ENCODE data around the gene TRMT61B.

Gene TRMT61B

GRCh38 chr2:28870146-28870891 lies at the start of gene TRMT61B:
TRMT61B (minus strand) TSS chr2:28870309; CDS start chr2:28870277, 32 bp downstream.
- peak; percentile 95 for DNase-seq (ENCODE audit: low read depth)

- DNase-seq (ENCODE audit: low read depth), result no peak
Measured at GRCh38 chr2:28915939-28916338, 45.8 kb upstream of the TRMT61B start.

- DNase-seq (ENCODE audit: low read depth), result no peak
Measured at GRCh38 chr2:28909655-28910353, 39.7 kb upstream of the TRMT61B start.

GRCh38 chr2:28908172-28908571 lies 38.1 kb upstream of the TRMT61B start:
- no peak for DNase-seq (ENCODE audit: low read depth)

GRCh38 chr2:28906821-28907220 lies 36.7 kb upstream of the TRMT61B start:
- no peak for DNase-seq (ENCODE audit: low read depth)

GRCh38 chr2:28906376-28906775 lies 36.3 kb upstream of the TRMT61B start:
- no peak for DNase-seq (ENCODE audit: low read depth)

GRCh38 chr2:28905533-28905932 lies 35.4 kb upstream of the TRMT61B start:
- DNase-seq (ENCODE audit: low read depth), result no peak

GRCh38 chr2:28904802-28905457 lies 34.8 kb upstream of the TRMT61B start:
- DNase-seq (ENCODE audit: low read depth), result no peak

- no peak for DNase-seq (ENCODE audit: low read depth)
Measured at GRCh38 chr2:28904295-28904694, 34.2 kb upstream of the TRMT61B start.

GRCh38 chr2:28902584-28902983 lies 32.5 kb upstream of the TRMT61B start:
- no peak for DNase-seq (ENCODE audit: low read depth)

- DNase-seq (ENCODE audit: low read depth), result no peak
Measured at GRCh38 chr2:28901841-28902240, 31.7 kb upstream of the TRMT61B start.

- no peak for DNase-seq (ENCODE audit: low read depth)
Measured at GRCh38 chr2:28901202-28901601, 31.1 kb upstream of the TRMT61B start.

GRCh38 chr2:28898048-28898447 lies 27.9 kb upstream of the TRMT61B start:
- DNase-seq (ENCODE audit: low read depth), result no peak

- no peak for DNase-seq (ENCODE audit: low read depth)
Measured at GRCh38 chr2:28896906-28897305, 26.8 kb upstream of the TRMT61B start.

- peak; percentile 37 for DNase-seq (ENCODE audit: low read depth)
Measured at GRCh38 chr2:28895189-28895893, 25.2 kb upstream of the TRMT61B start.

GRCh38 chr2:28894470-28895188 lies 24.5 kb upstream of the TRMT61B start, which contains the start of gene WDR43:
WDR43 (plus strand) TSS chr2:28894667; CDS start chr2:28894699, 32 bp downstream.
- peak; percentile 96 for DNase-seq (ENCODE audit: low read depth)

GRCh38 chr2:28893488-28893887 lies 23.4 kb upstream of the TRMT61B start:
- no peak for DNase-seq (ENCODE audit: low read depth)

GRCh38 chr2:28880193-28880592 lies 10.1 kb upstream of the TRMT61B start:
- no peak for DNase-seq (ENCODE audit: low read depth)

GRCh38 chr2:28871620-28872019 lies 1.5 kb upstream of the TRMT61B start:
- DNase-seq (ENCODE audit: low read depth), result no peak

GRCh38 chr2:28869494-28870145 lies 489 bp downstream of the TRMT61B start:
- no peak for DNase-seq (ENCODE audit: low read depth)

GRCh38 chr2:28868611-28869010 lies 1.5 kb downstream of the TRMT61B start:
- DNase-seq (ENCODE audit: low read depth), result no peak

All from stimulated activated CD4-positive, alpha-beta T cell treated with anti-CD3 and anti-CD28 coated beads, Interleukin-2, amount 100 ng/mL, for 4 hours (primary cell).